Stimulated activated CD4-positive, alpha-beta T cell treated with anti-CD3 and anti-CD28 coated beads, Interleukin-4, amount 100 ng/mL, for 1 hour (primary cell): Measurements from ENCODE around the gene GZF1.
"Not testable (repeated sequence)": the region's sequence is repeated elsewhere in the genome, so short reads cannot be mapped to it uniquely, and the experiment has no call there.

Experiments used
- DNase-seq: peaks from one replicate; pipeline ENCODE4 v3.0.0-alpha.2; 2020

The GZF1 gene

DNA sequence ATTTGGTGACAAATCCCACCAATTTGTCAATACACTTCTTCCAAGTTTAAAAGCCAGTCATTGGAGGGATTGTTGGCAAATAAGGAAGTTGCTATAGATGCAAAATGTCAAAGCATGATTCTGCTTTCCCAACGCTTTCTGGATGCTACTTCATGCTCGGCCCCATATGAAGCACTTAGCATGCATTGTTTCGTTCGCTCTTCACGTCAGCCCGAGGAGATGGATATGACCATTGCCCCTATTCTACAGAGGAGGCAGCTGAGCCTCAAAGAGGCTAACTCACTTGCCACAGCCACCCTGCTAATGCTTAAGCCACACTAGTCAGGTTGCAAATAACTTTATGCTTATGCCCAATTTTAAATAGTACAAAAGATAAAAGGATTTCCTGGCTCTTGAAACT is 14.2 kb upstream of the GZF1 start:
- no peak for DNase-seq

- not testable (repeated sequence) for DNase-seq
These were observed 13.5 kb upstream of the GZF1 start for GRCh38 chr20:23348510-23348909.

DNA sequence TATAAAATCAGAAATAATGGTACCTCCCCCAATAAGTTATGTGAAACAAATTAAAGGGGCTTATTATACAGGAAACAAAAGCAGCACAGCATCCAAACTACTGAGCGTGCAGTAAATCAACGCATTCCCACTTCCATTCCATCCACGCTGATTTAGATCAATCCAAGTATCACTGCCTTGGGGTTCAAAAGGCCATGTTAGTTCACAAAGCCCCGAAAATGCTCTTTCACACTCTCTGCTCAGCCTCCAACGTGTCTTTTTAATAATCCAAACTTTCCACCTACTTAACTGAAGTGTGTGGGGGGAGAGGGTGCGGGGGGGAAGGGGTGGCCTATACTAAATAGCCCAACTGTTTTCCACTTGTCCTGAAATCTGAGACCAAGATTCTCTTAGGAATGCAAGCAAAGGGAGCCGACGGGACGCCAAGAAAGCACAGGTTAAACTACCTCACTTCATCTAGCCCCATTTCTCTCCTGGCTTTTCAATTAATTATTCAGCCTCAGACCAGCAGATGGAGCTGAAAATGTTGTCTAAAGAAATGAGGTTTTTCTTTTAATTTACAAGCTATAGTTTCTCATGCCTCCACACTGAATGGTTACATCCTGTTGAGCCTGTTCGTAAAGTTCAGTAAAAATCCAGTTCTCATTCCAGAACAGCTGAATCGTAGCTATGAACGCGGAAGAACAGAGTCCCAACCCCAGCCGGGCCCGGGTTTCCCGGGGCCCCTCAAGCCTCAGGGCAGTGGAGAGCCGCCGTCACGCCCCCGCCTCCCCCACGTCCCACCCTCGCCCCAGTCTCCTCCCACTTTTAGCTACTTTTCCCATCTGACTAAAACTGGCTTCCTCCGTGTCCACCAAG is 12.4 kb upstream of the GZF1 start:
- DNase-seq = peak; percentile 73

GRCh38 chr20:23350196-23350903 is 11.6 kb upstream of the GZF1 start, which contains the start of gene NXT1:
Gene NXT1 (plus strand): TSS chr20:23350791. CDS start chr20:23354042, 3,251 bp downstream.
- DNase-seq = peak; percentile 97

DNA sequence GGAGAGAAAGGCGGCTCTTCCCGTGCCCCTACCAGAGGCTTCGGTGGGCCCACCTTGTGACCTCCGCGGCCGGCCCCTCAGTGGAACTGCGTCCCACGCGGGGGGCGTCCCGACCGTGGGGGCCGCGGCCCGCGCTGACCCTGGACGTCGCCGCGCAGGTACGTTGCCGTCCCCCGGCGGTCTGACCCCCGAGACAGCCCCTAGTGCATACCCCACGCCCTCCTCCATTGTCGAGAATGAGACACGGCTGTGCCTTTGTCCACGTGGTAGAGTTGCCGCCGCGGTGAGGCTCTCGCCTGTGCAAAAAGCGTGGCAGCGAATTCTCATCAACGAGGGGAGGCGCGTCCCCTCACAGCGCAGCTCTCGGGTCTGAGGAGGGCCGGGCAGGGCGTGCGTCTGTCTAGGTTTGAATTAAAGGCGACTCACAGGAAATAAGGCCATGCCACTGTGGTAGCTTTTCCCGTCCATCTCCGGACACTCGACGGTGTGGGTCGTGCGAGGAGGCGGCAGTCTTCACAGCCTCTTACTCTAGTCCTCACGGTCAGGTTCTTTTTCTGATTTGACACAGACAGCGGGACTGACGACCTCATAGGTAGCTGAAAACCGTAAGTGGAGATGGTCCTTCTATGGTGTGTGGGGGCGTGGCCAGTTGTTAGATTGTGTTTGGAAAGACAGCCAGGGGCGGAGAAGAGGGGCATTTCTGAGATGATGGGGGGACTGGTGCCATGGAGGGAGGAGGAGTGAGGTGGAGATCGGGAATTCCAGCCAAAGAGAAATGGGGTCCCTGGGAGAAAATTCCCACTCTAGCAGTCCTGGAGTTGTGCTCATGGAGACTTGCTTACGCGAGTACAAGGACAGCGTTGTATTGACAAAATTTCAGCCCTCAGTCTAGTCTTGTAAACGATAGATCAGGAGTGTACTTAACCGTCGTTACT is 10.8 kb upstream of the GZF1 start:
- peak; percentile 66 for DNase-seq

DNA sequence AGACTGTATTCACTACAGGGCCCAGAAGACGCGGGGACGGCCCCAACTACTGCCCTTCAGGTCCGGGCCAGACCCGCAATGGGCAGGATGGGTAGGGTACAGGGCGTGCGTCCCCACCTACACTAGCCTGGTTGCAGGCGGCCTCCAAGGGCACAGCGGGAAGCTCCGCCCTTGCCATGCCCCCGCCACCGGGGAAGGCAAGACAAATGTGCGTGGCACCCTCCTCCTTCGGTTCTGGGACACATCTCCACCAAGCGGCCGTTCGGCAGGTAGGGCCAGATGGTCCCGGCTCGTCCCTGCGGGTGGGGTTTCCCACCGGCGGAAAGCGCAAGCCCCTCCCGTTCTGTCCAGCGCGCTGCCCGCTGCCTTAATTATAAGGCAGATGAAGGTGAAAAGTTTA is 5.8 kb upstream of the GZF1 start:
- no peak for DNase-seq

DNA sequence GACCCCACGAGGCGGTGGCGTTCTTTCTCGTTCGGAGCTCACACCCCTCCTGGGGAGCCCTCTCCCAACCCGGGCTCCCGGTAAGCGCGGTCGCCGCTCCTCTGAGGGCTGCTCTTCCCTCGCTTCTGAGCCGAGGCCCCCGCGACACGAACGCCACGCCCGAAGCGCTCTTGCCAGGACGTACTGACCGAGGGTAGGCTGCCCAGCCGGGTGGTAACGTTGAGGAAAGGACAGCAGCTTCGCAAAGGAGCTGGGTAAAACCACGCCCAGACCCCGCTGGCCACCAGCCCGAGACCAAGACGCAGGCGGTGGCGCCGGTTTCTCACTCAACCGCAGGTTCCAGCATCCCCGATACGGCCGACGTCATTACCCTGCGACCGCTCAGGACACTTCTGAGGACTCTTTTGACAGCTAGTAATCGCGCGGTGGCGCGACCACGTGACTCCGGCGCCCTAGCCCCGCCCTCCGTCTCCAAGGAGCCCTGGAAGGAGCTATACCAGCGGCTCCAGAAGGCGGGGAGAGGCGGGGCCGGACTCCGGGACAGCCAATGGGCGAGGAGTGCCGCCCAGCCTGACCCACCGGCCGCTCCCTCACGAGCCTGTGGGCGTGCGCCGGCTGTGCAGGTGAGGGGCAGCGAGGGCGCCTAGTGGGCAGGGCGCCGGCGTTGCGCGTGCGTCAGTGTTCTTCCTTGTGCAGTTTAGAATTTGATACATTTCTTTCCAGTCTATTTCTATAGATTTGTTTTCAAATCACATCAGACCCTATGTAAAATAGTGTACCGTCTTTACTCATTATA is 4.0 kb upstream of the GZF1 start:
- peak; percentile 100 for DNase-seq

DNA sequence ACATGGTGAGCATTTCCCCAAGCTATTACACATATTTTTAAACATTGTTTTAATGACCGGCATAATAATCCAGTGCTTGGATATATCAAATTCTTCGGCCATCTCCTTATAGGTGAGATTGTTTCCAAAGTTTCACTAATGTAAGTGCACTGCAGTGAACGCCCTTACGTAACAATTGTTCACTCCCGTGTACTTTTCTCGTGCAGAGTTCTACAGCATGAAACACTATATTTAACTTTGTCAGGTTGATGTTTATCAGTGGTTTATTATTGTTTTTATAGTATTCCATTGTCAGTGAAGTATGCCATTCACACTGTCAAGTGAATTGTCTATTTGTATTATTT is 3.4 kb upstream of the GZF1 start:
- DNase-seq = no peak

DNA sequence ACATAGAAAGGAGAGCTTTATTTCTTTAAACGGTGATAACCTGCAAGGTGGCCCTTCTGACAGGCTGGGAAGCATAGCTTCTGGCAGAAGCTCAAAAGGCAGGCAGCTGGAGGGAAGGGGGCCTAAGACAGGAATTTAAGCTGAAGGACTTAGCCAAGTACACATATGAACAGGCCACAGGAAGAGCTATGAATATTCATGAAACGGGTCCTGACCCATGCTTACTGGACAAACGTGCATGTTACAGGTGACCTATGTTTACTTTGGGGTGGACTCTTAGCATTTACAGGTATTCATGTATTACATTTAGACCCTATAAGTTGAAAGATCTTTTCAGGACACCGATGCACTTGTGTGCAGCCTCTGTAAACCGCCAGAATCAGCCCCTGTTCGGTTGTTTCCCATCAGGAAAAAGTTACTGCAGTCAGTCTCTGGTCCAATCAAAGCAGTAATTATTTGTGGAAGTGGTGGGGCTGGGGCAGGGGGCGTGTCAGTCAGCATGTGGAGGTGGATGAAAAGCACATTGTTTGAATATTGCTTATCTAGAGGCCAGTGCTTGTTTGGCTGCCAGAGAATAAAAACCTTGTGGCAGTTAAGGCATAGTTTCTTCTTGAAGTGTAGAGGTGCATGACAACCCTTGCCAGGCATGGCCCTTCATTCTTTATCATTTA is 2.9 kb upstream of the GZF1 start:
- DNase-seq = no peak

GRCh38 chr20:23360531-23360930 is 1.5 kb upstream of the GZF1 start:
- DNase-seq = no peak

GRCh38 chr20:23361119-23361475 is 885 bp upstream of the GZF1 start:
- DNase-seq = no peak

- DNase-seq = no peak
These were observed 642 bp downstream of the GZF1 start for GRCh38 chr20:23362392-23363256.

- DNase-seq = no peak
These were observed 1.3 kb downstream of the GZF1 start for GRCh38 chr20:23363257-23363649.

DNA sequence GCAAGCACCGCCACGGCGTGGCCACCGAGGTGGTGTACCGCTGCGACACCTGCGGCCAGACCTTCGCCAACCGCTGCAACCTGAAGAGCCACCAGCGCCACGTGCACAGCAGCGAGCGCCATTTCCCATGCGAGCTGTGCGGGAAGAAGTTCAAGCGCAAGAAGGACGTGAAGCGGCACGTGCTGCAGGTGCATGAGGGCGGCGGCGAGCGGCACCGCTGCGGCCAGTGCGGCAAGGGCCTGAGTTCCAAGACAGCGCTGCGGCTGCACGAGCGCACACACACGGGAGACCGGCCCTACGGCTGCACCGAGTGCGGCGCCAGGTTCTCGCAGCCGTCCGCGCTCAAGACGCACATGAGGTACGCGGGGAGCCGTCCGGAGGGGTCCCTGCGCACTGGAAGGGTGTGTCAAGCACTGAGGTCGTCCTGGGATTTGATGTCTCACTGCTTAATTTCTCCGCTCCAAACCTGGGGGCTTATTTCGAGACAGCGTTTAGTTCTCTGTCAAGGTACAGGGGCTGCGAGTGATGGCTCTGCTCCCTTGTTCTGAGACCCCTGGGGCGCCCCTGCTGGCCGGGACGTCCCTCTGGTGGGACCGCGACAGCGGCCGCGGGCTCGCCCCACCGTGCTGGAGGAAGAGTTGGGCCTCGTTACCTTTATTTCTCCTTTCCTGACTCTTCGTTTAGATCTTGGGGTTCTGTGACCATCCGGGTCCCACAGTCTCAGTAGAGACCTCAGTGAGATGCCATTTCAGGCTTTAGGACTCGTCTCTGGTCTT is 3.6 kb downstream of the GZF1 start:
- no peak for DNase-seq

DNA sequence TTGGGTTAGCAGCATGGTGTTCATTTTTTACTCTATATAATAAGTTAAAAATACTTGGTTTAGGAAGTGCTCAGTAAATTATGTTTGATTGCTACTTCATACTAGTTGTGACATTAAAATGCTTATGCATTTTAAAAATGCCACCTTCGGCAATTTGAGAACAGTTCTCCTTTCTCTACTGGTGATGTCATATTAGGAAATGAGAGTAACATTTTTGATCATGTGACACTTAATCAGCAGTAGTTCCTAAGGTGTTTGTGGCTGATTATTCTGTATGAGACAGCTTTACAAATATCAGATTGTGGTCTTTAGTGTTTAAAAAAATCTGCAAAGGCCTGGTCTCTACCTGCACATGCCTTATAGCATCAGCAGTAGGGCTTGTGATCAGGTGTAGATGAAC is 4.4 kb downstream of the GZF1 start:
- no peak for DNase-seq

- no peak for DNase-seq
These were observed 5.8 kb downstream of the GZF1 start for GRCh38 chr20:23367770-23368169.

DNA sequence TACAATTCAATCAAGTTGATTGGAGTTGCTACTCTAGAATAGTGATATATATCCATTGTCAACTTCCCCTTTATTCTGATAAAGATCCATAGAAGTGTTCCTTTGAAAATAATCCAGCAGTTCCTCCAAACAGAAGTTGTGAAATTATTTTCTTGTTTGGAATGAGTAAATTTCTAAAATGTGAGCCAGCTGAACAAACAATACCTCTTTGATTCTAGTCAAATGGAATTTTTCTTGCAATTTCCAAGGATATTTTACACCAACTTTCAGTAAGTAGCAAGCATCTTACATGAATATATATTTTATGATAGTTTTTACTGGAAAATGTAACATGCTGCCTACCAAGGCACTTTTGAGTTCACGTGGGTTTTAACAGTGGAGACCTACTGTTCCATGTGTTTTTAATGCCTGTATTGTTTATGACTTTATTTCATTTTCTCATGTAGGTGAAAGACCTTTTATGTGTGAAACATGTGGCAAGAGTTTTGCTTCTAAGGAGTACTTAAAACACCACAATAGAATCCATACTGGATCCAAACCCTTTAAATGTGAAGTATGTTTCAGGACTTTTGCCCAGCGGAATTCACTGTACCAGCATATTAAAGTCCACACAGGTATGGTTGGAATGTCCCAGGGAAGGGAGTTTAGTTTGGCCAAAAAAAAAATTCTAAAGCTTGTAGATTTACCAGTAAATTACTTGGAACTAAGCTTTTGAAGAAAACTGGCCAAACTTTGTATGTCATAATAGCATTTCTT is 6.5 kb downstream of the GZF1 start:
- DNase-seq = no peak

DNA sequence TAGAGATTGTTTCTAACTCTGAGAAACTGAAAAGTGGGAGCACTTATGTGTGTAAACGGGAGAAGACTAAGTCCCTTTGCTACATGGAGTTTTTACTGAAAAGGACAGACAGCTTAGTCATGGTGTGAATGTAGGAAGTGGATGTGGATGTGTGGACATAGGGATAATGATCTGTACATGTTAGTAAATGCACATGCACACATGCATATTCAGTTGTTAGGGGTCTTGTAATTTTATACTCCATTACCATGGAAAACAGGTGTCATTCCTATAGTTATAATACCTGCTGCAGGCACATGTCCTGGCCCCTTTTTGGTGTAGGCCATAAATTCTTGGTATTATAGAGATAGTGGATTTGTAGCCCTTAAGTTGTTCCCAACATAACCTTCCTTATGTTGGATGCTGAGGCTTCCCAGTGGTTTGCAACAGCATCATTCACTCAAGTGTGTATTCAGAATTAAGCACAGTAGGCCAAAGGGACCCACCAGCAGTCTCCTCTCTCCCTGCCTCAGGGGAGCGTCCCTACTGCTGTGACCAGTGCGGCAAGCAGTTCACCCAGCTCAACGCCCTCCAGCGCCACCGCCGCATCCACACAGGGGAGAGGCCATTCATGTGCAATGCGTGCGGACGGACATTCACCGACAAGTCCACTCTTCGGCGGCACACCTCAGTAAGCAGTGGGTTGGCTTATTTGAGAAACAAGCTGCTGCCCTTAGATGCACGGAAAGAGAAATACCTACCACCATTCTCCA is 7.3 kb downstream of the GZF1 start:
- DNase-seq = no peak

- DNase-seq = no peak
These were observed 8.3 kb downstream of the GZF1 start for GRCh38 chr20:23370274-23370673.
